HG02840 (cell line): ENCODE measurements around the gene LRRC4C.

Source experiments
- ATAC-seq: cut with Tn5 transposase; IDR thresholded peaks from one replicate; pipeline ENCODE4 v1.9.1; 2021; ENCODE audit warnings: mild to moderate bottlenecking, moderate library complexity, moderate number of reproducible peaks; ENCODE audit not compliant: unreplicated experiment, low FRiP score

Gene LRRC4C

DNA sequence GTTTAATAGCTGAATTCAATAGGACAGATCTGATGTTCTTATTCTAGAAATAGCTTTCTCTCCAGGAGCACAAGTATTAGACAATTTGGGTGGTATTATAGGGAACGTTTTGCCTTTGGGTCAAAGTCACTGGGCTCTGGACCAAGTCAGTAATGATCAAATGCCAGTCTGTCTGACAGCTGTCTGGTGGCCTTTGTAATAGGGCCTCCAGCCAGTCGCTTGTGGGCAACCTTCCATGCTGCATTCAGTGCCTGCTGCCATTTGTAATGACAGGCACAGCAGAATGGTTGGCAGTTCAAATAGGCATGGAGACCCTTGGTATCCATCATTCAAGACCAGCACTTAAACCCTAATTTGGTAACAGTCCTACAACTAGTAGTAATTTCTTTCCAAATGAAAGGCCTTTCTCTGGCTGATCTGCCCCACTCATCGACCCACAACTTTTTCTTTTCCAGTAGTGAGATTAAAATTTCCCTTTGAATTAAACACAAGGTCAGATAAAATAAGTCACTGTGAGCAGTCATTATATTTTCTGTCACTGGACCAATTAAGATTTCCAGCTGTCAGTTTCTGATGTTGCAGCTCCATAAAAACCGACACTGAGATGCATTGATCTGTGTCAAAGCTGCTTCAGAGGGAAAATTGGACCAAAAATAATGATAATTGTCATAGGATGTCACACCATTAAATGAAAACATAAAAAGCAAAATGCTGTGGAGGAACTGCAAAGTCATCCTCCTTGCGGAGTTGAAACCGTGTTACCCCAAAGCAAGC, 1038.1 kb downstream of the LRRC4C start:
- ATAC-seq = no peak

DNA sequence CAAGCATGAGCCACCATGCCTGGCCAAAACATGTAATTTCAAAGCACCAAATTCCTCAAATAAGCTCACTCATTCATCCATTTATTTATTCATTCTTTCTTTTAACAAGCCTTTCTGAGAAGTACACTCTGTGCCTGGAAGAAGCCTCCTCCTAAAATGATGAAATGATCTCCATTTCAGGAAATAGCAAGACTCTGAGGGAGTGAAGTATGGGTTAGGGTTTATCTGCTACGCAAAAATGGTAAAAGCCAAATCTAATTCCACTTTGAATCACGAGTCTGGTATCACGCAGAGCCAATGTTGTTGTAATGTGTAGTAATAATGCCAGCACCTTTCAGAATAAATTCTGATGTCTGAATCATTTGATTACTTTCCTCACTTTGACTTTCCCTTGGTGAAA, 1041.8 kb downstream of the LRRC4C start:
- ATAC-seq = no peak

DNA sequence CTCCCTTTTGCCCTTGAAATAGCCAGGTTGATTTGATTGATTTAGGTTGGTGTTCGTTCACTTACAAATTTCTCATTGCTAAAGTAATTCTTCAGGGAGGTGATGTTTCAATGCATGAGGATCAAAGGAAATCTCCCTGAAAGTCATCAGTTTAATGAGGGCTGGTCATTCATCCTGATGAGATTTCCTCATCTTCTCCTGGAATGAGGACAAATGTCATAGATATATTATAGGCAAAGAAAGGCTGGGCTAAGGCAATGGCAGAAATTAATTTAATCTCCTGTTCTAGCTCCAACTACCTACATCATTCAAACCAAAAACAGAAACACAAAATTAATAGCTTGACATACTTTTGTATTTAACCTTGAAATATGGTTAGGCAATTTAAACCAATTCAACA, 1052.1 kb downstream of the LRRC4C start:
- ATAC-seq = no peak

DNA sequence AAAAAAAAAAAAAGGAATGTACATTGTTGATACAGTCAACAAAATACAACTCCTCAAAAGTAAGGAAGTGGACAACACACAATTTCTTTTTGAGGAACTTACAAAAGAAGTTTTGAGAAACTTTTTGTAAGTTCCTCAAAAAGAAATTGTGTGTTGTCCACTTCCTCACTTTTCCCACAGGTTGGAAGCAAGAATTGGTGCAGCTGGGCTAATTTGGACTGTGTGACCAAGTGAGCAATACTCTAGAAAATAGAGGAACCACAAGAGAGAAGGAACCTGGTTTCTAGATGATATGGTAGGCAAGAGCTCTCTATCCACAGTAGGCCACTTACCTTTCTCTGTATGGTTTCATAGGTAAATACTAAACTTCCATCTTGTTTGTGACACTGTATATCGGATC, 1053.8 kb downstream of the LRRC4C start:
- ATAC-seq = no peak

DNA sequence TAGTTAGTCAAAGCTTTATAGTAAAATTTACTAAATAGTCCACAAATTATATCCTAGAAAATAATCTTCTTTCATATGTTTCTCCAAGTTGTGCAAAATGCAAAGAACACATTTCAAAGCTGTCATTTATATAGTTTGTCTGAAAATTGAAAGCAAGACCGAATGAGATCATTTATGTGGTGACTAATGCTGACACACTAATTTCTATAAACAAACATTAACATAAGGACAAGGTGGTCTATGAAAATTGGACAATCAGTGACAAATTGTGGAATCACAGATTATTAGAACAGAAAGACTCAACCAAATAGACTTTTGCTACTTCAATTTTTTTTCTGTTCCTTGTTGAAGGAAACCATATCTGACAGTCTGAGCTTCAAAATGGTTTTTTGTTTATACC, 1056.1 kb downstream of the LRRC4C start:
- ATAC-seq = no peak

DNA sequence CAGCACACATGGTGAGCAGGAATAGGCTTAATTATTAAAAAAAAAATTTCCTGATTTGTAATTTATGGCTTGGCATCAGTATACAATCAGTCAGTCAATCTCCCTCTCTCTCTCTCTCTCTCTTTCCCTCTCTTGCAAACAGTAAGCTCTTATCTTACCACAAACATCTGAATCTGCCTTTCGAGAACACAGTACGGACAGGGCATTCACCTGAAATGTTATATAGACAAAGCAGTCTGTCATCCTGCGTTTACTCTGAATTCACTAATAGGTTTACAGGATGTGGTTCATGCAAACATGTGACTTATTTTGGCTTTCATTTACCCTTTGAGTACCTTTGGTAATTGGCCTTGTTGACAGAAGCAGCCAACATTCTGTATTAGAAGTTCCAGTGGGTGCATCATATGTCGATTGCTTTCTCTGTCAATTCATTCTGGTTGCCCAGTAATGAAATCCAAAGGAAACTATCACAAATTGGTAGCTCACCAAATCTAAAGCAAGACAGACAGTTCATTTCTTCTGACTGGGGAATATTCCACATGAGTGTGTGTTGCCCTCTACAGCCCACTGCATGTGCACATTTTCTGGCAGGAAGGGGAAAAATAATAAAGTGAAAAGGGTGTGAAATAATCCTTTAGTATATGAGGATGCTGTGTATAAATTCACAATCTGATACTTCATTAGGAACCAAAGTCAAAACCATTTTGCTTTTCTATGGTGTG, 1058.2 kb downstream of the LRRC4C start:
- ATAC-seq = no peak

DNA sequence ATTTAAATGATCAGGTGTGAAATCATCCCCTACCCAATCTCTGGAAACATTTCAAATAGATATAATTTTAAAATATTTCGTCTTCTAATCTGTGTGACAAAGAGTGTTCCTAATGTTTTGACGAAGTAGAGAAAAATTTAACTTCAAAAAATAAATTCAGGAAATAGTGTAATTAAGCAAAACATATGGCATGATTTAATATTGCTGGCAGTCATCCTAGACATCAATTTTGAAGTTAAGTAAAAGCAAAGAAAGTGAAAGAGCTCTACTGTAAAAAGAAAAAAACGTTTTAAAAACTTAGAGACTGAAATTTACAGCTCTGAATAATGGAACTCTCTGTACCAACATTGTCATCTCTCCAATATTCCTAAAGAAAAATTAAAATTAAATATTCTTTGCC, 1062.3 kb downstream of the LRRC4C start:
- ATAC-seq = no peak

DNA sequence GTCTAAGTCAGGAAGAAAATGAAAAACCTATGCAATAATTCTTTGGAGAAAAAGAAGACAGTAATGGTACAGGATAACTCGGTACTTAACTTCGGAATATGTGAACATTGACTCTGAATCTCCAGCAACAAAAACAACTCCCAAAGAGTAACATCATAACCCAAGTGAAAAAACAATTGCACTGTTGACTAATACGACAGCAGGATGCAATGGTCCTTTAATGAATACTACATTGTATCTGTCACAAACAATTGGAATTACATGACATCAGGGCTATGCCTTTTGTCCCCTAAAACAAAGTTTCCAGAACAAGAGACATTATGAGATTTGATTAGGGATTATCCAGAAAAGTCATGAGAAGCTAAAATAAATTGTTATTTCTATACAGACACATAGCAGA, 1065.9 kb downstream of the LRRC4C start:
- no peak for ATAC-seq

DNA sequence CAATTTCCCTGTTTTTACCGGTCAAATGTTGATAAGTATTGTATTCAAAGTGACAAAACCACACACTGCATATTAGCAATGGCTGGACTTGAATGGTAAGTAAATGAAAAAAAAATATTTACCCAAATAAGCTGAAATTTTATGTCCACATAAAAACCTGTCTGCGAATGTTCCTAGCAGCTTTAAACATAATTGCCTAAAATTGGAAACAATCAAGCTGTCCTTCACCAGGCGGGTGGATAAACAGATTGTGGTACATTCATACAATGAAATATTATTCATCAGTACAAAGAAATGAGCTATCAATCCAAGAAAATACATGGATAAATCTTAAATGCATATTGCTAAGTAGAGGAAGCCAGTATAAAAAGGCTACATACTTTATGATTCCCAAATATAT, 1067.8 kb downstream of the LRRC4C start:
- no peak for ATAC-seq

DNA sequence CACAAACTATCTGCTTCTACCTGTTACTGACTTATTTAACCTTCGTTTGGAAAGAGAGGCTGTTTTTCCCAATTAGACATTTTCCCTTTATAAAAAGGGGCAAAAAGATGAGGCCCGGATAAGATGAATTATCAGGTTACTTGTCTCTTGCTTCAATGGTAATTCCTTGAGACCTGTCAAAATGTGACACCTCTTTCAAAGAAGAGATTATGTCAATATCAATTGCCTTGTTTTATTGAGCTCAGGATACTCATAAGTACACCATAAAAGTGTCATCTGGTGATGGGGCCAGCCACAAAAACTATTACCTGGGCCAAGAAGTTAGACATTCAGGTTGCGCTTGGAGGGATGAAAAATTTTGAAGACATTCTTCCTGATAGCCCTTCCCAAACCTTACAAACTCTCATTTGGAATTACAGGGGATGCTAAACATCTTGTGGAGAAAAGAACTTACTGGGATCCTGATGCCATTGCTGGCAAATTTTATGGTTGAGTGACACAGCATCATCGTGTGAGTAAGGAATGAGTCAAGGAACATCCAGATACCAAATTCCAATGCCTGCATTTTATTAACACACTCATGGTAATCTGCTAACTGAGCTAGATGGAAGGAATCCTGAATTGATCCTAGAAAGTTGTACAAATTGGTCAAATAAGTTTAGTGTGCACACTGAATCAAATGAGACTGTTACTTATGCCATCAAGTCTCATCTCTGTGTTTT, 1071.2 kb downstream of the LRRC4C start:
- no peak for ATAC-seq

DNA sequence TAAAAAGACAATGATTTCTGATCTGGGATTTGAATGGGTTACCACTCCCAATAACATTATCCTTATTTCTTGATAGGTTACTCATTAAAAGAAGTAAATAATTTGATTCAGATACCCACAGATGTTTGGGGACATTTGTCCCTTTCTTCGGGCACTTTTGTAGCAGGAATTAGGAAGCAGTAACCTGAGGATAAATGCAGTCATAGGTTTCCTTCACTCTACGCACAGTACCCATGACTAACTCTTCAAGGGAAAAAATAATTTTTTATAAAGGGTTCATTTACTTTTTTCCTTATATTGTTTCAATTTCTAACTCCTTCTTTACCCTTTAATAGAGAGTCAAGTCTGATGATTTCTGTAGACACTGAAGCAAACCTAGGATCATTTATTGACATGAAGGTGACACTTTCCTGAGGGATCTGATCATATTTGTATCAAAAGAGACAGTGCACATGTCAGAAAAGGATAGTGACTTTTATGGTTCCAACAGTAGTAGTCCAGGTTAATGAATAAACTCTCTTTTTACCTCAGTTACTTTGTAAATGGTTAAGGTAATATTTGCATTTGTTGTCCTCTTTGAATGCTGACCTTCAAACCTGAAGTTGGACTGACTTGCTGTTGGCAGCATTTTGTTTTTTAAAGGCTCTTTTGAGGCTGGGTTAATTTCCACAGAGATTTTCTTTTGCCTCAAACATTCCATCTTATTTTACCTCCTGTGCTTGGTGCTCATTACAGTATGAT, 1072.0 kb downstream of the LRRC4C start:
- no peak for ATAC-seq

DNA sequence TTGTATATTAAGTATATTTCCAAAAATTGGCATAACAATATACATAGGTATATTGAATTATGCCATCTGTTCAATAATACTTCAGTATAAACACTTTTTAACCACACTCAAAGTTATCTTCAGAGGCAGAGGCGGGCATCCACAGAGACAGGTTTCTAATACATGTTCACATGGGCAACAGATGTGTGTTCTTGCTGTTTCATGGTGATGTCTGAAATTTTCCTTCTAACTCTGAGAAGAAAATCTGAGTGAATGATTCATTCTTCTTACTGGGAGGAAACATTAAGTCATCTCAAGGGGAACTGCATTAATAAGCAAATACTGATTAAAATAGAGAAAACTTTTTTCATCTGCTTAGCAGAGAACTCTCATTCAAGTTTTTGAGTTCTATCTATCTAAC, 1074.5 kb downstream of the LRRC4C start:
- no peak for ATAC-seq

DNA sequence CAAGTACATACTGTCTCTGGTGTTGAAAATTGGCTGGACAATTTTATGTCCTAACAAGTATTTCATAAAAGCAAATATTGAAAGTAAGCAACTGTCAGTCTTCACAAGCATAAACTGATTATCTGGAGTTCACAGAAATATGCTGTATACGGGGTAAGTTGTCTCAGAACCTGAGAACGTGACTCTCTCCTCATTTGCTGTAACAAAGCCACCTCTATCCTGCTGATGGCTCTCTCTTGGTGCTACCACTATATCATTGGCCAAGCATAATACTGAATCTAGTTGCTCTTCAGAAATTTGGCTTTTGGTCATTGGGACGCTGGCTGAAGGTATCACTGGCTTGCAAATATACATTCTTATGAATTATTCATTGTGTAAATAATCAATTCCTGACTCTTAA, 1078.0 kb downstream of the LRRC4C start:
- no peak for ATAC-seq

DNA sequence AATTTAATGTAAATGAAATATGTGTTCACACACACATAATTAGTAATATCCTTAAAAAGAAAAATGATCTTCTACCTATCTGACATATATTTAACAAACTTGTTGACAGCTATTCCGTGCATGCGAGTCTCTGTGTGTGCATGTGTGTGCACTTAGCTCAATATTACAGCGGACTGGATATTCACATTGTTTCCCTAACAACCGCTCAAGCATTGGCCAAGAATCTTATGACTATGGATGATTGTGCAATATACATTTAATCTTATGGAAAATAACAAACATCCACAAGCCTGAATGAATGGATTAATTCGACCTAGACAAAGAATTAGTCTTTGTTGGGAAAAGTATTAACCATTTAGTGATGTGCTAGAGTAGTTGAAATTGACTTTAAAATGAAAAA, 1078.6 kb downstream of the LRRC4C start:
- ATAC-seq = no peak

DNA sequence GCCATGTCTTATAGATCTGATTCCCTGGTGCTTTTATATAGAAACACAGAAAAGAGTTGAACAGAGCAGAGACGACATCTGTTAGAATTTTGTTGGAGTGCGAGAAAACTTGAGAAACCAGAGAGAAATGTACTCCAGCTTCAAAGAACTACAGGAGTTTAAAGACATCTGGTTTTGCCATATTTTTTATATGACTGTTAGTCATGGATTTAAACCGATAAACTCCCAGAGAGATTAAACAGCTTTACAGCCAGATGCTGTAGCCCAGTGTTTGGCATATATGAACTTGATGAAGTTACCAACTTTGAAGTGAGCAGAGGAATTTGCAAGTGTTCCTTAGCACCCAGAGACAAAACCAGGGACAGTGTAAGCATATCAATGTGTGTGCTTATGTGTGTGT, 1083.1 kb downstream of the LRRC4C start:
- ATAC-seq = no peak

DNA sequence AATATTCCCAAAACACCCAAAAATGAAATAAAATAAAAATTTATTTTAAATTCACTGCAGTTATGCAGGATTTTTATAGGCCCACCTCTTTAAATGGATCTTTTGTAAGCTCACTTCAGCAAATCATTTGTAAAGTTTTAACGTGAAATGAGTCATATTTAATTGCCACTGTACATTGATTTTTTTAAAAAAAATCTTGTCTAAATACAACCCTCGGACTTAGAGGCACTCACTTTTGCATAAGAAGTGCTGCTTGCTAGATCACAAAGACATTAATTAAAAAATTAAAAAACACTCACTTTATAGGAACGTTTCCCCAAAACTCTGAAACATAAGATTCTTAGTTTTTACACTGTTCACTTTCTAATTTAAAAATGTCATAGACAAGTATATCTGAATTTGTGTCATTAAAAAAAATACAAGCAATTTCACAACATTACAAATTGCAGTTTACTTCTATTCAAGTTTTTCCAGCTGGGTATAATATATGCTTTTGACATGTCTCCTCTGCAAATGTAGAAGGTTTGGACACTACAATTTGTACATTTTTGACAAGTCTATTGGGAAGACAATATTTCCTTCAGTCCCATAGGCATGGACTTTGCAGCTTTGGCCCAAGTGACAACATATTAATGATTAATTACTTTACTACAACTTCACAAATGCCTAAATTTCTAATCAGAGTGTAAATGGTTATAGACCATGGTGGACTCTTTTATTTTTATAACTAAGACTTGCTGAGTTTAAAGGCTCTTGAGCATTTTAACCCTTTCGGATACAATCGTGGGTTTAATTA, 1088.4 kb downstream of the LRRC4C start:
- ATAC-seq = no peak

DNA sequence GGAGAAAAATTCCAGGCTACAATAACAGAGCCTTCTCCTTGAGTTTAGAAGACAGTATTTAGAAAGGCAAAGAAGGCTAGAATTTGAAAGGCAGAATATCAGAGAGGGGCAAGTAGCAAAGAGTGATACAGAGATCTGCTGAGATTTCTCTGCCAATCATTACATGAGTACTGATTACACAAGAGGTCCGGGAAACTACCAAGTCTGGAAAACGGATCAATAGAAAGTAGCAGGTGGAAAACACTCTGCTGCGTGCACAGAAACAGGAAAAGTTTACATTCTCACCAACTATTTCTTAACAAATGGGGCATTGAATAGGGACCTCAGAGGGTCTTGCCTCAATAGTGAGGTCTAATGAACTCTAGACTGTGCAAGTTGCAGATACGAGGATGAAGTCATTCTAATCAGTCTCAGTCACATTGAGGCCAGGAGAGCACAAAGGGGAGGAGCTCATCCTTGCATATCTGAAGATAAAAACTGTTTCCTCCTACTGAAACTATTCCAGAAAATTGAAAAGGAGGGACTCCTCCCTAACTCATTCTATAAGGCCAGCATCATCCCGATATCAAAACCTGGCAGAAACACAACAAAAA, 1099.2 kb downstream of the LRRC4C start:
- no peak for ATAC-seq

DNA sequence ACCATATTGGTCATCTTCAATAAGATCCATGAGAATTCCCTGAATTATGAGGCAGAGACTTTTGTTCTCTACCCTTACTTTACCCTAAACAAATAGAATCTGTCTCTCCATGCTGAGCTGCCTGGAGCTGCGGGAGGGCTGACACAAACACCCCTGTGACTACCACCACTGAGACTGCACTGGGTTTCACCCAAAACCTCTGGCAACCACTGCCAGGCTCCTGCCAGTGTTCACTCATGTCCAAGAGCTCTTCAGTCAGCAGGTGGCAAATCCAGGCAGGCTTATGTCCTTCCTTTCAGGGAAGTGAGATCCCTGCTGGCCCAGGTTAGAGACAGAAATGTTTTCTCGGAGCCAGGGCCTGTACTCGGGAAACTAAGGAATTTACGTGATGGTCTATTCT, 1105.3 kb downstream of the LRRC4C start:
- ATAC-seq = no peak

DNA sequence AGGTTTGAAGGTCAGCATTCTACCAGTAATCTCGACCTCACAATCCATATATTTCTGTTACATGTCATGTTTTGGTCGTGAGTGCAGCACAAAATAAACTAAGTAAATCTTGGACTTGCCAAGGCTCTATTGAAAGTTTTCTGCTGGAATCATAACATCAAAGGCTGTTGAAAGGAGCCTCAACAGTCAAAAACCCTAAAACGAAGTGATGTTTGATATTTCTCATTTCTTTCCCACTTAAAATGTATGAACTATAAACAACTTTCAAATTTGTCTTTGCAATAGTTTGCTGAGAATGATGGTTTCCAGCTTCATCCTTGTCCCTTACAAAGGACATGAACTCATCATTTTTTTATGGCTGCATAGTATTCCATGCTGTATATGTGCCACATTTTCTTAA, 1118.5 kb downstream of the LRRC4C start:
- ATAC-seq = no peak

DNA sequence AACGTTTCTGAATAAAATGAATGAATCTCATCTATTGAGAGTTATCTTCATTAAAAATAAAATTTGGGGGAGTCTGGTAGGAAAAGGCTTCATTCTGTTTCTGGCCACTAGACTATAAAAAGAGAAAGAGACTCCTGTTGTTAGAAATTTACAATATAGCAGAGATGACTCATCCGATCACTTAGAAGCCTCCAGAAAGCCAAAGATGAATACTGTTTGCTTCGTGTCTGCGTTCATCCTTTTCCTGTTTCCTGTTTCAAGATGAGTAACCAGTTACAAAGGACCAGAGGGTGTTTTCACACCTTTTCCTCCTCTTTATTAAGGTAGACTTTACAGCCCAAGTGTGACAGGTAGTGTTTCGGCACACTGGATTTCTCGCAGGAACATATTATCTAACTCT, 1120.7 kb downstream of the LRRC4C start:
- ATAC-seq = no peak
